Mesenteric fat pad (tissue), 1 donor: ENCODE data around the gene TIGIT. TPM values are rescaled to one million over a fixed set of nuclear protein-coding genes. Genes with fewer than 3 reads are reported as not detected.

ENCODE experiments used
- DNase-seq: peaks from one replicate; pipeline ENCODE4 v3.0.0-alpha.2; 2020; ENCODE audit warnings: low spot score
- total RNA-seq: library from RNA; stranded (reverse); fragmentation: NEBNext Ultra II Directional; extraction: Animal tissue kit (Norgen Biotek cat#: 25700); gene quantifications from one replicate; pipeline ENCODE4 v1.2.1, GENCODE V29; 2021
- donor health status: DM: yes; HTN: yes; CAD: no.

TIGIT gene
- total RNA-seq, 1 donor from 2014 or later = 0.42 TPM

GRCh38 chr3:114308830-114309229 is 15.0 kb downstream of the TIGIT start:
- no peak for DNase-seq

GRCh38 chr3:114310695-114311094 is 16.9 kb downstream of the TIGIT start:
- no peak for DNase-seq

- DNase-seq = no peak
These were observed 19.6 kb downstream of the TIGIT start for GRCh38 chr3:114313426-114313825.

- no peak for DNase-seq
These were observed 20.5 kb downstream of the TIGIT start for GRCh38 chr3:114314282-114314681.

GRCh38 chr3:114318295-114318694 is 24.5 kb downstream of the TIGIT start:
- no peak for DNase-seq

GRCh38 chr3:114319453-114319852 is 25.6 kb downstream of the TIGIT start:
- DNase-seq = no peak

- DNase-seq = no peak
These were observed 26.4 kb downstream of the TIGIT start for GRCh38 chr3:114320246-114320645.

GRCh38 chr3:114323546-114324254 is 29.9 kb downstream of the TIGIT start:
- DNase-seq = no peak

GRCh38 chr3:114327665-114328064 is 33.8 kb downstream of the TIGIT start:
- no peak for DNase-seq

GRCh38 chr3:114328345-114328744 is 34.5 kb downstream of the TIGIT start:
- DNase-seq = no peak

GRCh38 chr3:114329823-114330222 is 36.0 kb downstream of the TIGIT start:
- DNase-seq = no peak

GRCh38 chr3:114331007-114331406 is 37.2 kb downstream of the TIGIT start:
- no peak for DNase-seq

GRCh38 chr3:114331710-114332109 is 37.9 kb downstream of the TIGIT start:
- DNase-seq = no peak

GRCh38 chr3:114332342-114333179 is 38.7 kb downstream of the TIGIT start:
- DNase-seq = no peak

GRCh38 chr3:114333180-114333922 is 39.5 kb downstream of the TIGIT start:
- DNase-seq = no peak

GRCh38 chr3:114333923-114334240 is 40.1 kb downstream of the TIGIT start:
- no peak for DNase-seq

GRCh38 chr3:114336122-114336697 is 42.4 kb downstream of the TIGIT start:
- DNase-seq = no peak

GRCh38 chr3:114336857-114337256 is 43.0 kb downstream of the TIGIT start:
- DNase-seq = no peak

- no peak for DNase-seq
These were observed 45.0 kb downstream of the TIGIT start for GRCh38 chr3:114338651-114339357.

- DNase-seq = no peak
These were observed 50.7 kb downstream of the TIGIT start for GRCh38 chr3:114344492-114344891.

GRCh38 chr3:114350271-114350670 is 56.4 kb downstream of the TIGIT start:
- no peak for DNase-seq
